Right ventricle myocardium superior (tissue), 1 donor: ENCODE measurements around the gene ILRUN. TPM values are rescaled to one million over a fixed set of nuclear protein-coding genes. Genes with fewer than 3 reads are reported as not detected.
"Not testable (repeated sequence)": the region's sequence is repeated elsewhere in the genome, so short reads cannot be mapped to it uniquely, and the experiment has no call there.

ENCODE experiments used
- ATAC-seq: fragments of 200-7000 bp; cut with Tn5 transposase; one replicate; pipeline ENCODE4 v1.9.1; 2020; ENCODE audit warnings: mild to moderate bottlenecking; ENCODE audit not compliant: poor library complexity
- DNase-seq: peaks from one replicate; pipeline ENCODE4 v3.0.0-alpha.2; 2020
- intact Hi-C: fragments of 100-400 bp; cut with DNase I; formaldehyde crosslinking; loops from one replicate; pipeline ENCODE4 v1.11.2; 2022
- total RNA-seq: library from RNA; stranded (reverse); fragmentation: NEBNext Ultra II Directional; extraction: Animal tissue kit (Norgen Biotek cat#: 25700); gene quantifications from one replicate; pipeline ENCODE4 v1.2.1, GENCODE V29; 2021
- donor health status: DM: no; HTN: yes; CAD: no; lungs with severe emphysema.

Gene ILRUN
- total RNA-seq, 1 donor from 2014 or later, result 132 TPM

DNA sequence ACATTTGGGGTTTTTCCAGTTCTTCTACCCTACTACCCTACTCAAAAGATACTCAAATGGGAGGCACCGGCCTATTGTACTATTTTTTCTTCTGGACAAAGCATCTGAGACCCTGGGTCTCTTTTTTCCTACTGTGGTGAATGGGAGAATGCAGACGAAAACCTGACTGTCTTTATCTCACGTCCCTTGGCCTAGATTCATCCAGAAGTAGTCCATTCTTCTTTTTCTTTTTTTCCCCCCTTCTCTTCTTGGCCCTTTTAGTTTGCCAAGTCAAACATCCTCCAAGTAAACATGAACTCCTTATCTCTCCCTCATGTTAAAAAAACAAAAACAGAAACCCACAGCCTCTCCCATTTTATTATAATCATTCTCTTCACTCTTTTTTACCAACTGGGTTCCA, 8.7 kb upstream of the ILRUN start:
- intact Hi-C loops, result no loop called here

DNA sequence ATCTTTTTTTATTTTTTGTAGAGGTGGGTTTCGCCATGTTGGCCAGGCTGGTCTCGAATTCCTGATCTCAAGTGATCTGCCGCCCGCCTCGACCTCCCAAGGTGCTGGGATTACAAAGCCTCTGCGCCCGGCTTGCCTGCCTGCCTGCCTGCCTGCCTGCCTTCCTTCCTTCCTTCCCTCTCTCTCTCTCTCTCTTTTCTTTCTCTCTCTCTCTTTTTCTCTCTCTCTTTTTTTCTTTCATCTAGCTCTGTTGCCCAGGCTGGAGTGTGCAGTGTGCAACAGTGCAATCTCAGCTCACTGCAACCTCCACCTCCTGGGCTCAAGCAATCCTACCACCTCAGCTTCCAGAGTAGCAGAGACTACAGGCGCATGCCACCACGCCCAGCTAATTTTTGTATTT, 4.6 kb upstream of the ILRUN start:
- DNase-seq, result no peak
- ATAC-seq, result no peak
- intact Hi-C loops, result loop anchor here (5.0 kb wide), 1 partner anchor 51 kb away; no protein-coding TSS in a partner anchor

More for the DNA sequence above, 8.7 kb upstream of the ILRUN start:
- ATAC-seq, result no peak
- DNase-seq, result no peak

DNA sequence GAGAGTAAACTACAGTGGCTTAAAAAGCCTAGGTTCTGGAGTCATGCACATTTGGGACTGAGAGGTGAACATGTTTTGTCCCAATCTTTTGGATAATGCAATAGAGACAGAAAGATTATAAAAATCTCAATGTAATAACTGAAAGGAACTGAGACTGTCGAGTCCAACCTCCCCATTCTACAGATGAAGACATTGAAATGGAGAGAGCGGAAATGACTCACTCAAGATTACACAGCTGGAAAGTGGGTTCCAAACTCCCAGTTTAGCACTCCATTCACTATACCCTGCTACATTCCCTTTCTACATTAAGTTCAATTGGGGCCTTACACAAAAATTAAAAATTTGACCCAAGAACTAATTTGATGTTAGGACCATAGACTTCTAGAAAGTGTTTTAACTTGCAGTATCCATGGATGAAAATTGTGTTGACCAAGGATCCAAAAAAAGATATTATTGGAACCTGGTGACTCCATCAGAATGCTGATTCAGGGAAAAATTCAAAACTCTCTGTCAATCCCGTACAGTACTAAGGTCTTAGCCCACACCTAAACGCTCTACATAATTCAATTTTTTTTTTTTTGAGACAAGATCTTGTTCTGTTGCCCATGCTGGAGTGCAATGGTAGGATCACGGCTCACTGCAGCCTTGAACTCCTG, 1.5 kb upstream of the ILRUN start:
- DNase-seq (no peak), ATAC-seq (no peak)
- intact Hi-C loops, result no loop called here

DNA sequence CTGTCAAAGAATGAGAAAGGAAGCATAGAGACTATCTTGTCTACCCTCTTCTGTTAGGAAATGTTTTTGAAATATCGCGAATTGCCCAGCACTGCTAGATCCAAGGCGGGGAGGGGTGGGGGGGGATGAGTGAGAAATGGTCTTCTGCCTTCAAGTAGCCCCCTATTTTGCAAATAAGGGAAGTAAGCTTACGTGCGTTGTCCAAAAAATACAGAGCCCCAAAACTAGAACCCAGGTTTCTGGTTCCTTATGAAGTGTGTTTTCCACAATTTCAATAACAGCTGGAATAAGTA, 923 bp upstream of the ILRUN start:
- ATAC-seq, result no peak
- no peak for DNase-seq
- intact Hi-C loops, result no loop called here

DNA sequence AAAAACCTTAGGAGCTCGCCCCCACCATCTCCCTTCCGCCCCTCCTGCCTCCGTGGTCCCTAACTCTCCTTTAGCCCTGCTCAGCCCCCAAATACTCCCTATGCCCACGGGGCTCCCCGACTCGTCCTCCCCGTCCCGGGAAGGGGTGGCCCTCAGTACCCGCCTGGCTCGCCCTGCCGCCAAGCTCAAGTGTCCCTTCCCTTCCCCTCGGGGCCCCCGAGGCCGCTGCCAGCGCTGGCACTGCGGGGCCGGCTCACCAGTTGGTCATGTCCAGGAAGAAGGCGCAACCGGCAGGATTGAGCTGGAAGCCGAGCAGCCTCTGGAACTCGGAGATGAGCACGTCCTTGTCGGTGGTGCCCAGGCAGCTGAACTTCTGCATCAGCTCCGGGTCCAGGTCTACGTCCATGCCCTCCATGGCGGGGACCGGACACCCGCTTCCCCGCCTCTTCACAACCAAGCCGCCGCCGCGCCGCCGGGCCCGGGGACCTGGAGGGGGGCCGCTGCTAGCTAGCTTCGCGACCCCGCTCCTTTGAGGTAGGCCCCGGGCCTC, 303 bp downstream of the ILRUN start:
- peak; percentile 78 for DNase-seq
- peak; percentile 73 for ATAC-seq
- intact Hi-C loops, result no loop called here

DNA sequence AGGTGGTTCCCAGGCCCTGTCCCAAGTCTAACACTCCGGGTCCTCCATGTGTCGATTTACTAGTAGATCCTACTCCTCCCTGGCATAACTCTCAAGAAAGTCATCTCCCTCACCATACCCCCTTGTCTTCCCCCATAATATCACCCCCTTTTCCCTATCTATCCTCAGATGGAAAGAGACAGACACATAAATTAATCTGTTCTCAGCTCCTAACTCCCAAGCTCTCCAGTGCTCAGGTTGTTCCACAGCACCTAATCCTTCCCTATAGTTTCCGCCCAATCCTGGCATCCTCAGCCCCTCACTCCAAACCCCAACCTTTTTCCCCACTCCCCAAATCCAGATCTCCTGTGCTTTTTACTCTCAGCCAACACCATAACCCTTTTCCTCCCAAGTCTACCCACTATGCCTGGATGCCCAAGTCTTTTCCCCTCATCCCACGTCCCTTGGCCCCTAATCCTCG, 808 bp downstream of the ILRUN start:
- intact Hi-C loops, result no loop called here
- DNase-seq (no peak), ATAC-seq (no peak)

DNA sequence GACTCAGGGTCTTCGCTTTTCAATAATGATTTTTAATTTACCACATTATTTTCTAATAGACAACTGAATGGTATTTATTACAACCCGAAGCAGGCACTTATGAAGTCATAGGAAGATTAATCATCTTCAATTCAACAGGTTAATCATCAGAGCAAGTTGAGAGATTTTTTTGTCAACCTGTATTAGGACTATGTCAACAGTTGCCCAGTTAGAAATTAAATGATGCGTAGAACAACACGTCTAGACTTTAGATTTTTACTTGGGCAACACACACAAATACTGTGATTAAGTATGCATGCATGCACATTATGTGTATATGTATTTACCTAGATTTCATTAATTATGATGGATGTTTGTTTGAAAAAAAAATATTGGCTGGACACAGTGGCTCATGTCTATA, 4.3 kb downstream of the ILRUN start:
- intact Hi-C loops, result no loop called here
- ATAC-seq, result no peak
- DNase-seq, result no peak

DNA sequence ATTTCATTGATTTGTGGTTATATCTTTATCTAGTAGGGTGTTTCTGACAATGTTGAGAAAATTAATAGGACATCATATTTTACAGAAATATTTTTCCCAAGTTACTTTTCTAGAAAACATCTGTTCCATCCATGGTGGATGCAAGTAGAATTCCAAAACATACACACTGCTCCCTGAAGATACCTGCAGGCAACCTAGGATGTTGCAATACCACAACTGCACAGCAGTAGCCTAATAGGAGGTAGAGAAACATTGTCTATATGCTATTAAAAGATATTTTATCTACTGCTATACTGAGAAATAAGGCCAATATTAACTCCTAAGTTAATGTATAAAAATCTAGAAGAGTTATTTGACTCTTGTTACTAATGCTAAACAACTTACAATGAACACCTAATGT, 6.8 kb downstream of the ILRUN start:
- intact Hi-C loops, result no loop called here
- DNase-seq (no peak), ATAC-seq (no peak)

DNA sequence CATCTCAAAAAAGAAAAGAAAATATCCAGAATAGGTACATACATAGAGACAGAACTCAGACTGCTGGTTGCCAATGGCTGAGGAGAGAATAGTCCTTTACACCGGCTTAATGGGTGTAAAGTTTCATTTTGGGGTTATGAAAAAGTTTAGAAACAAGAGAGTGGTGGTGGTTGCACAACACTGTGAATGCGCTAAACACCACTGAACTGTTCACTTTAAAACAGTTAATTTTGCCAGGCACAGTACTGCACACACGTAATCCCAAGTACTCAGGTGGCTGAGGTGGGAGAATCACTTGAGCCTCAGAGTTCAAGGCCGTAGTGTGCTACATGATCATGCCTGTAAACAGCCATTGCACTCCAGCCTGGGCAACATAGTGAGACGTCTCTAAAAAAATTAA, 7.6 kb downstream of the ILRUN start:
- DNase-seq (no peak), ATAC-seq (no peak)
- intact Hi-C loops, result no loop called here

DNA sequence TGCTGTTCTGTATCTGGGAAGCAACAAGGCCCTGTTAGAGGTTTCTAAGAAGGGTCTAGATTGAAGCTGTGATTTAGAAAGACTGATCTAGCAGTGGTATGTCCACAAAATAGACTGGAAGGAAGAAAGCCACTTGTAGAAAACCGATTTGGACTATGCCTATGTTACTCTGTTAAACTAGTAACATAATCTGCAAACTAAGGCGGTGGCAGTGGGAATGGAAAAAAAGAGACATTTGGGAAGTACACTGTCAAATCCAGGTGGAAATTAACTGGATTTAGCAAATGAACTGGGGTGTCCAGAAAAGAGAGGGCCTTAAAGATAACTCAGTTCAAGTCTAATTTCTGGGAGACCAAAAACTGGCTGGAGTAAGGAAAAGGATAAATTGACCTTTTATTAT, 11.6 kb downstream of the ILRUN start:
- DNase-seq (no peak), ATAC-seq (no peak)
- intact Hi-C loops, result no loop called here

DNA sequence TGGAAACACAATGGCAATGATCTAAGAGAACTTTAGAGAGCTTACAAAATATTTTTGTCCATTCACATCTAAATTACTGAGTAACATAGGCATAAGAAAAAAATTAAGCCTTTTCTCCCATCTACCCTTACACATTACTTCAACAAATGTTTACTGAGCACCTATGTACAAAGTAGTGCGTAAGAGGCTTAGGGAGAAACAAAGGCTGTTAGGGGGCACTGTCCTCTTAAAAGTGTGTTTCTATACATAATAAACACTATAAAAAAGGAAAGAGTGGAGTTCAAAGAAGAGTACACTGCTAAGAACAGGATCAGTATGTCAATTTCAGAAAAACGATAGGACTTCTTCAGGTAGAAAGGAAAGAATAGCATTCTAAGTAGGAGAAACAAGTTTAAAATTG, 12.2 kb downstream of the ILRUN start:
- DNase-seq (no peak), ATAC-seq (no peak)
- intact Hi-C loops, result no loop called here

DNA sequence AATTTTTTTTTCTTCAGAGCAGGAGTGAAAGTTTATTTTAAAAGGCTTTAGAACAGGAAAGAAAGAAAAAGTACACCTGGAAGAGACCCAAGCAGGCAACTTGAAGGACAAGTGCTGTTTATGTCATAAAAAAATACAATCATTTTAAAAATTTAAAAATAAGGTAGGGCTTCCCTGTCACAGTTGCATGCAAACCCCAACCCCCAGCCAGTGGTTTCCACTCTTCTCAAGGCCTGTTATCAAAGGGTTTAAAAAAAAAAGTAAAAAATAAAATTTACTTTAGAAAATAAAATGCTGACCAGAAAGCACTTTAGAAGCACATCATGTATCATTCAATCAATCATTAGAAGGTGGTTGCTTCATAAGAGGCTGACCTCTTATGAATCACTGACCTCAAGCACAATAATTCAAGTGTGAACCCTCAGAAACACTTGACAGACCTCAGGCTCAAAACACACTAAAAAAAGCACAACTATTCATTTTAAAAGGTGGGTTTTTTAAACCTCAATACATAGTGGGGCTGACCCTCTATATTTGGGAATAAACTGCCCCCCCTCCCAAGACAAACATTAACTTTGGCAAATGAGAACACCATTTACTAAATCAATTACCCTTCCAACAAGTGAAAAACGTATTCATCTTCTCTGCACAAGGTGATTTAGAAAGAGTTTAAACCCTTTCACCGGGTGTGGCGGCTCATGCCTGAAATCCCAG, 15.6 kb downstream of the ILRUN start:
- intact Hi-C loops, result no loop called here

DNA sequence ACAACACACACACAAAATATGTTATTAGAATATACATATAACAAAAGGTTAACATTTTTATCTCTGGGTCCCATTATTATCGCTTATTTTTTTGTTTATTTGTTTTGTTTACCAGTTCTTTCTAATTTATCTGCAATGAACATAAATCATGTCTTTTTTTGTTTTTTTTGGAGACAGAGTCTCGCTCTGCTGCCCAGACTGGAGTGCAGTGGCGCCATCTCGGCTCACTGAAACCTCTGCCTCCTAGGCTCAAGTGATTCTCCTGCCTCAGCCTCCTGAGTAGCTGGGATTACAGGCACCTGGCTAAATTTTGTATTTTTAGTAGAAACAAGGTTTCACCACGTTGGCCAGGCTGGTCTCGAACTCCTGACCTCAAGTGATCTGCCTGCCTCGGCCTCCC, 16.3 kb downstream of the ILRUN start:
- intact Hi-C loops, DNase-seq, ATAC-seq: not testable (repeated sequence)

More for the DNA sequence above, 15.6 kb downstream of the ILRUN start:
- ATAC-seq (no peak), DNase-seq (no peak)

DNA sequence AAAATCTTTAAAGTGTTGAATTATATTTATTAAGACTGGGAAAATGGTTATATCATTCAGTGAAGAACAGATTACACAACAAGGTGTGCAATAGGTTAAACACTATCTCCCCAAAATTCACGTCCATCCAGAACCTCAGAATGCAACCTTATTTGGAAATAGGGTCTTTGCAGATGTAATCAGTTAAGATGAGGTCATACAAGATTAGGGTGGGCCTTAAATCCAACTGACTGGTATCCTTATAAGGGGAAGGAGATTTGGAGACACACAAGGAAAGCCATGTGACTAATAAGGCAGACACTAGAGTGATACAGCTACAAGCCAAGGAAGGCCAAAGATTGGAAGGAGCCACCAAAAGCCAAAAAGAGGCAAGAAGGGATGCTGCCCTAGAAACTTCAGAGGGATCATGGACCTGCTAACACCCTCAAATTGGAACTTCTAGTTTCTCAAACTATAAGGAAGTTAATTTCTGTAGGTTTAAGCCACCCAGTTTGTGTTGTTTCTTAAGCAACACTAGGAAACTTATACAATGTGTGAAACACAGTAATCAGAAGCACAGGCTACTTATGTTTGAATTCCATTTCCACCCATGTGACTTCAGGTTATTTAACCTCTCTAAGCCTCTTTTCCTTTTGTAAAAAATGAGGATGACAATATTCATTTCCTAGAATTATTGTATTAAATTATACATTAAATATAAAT, 16.9 kb downstream of the ILRUN start:
- no peak for ATAC-seq
- intact Hi-C loops, result no loop called here
- no peak for DNase-seq

DNA sequence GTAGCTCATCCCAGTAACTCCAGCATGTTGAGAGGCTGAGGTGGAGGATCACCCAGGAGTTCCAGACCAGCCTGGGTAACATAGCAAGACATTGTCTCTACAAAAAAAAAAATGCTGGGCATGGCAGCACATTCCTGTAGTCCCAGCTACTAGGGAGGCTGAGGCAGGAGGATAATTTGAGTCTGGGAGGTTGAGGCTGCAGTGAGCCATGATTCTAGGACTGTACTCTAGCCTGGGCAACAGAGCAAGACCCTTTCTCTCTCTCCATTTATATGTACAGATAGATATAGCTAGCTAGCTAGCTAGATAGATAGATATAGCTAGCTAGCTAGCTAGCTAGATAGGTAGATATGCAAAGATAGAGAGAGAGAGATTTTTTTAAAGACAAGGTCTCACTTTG, 20.4 kb downstream of the ILRUN start:
- no peak for DNase-seq
- no peak for ATAC-seq
- intact Hi-C loops, result no loop called here

DNA sequence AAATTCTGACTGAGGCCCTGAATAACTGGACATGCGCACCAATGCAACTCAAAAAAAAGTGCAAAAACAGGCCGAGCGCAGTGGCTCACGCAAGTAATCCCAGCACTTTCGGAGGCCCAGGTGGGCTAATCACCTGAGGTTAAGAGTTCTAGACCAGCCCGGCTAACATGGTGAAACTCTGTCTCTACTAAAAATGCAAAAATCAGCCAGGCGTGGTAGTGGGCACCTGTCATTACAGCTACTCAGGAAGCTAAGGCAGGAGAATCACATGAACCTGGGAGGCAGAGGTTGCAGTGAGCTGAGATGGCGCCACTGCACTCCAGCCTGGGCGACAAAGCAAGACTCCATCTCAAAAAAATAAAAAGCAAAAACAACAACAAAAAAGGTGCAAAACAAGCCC, 21.6 kb downstream of the ILRUN start:
- intact Hi-C loops, DNase-seq, ATAC-seq: not testable (repeated sequence)

DNA sequence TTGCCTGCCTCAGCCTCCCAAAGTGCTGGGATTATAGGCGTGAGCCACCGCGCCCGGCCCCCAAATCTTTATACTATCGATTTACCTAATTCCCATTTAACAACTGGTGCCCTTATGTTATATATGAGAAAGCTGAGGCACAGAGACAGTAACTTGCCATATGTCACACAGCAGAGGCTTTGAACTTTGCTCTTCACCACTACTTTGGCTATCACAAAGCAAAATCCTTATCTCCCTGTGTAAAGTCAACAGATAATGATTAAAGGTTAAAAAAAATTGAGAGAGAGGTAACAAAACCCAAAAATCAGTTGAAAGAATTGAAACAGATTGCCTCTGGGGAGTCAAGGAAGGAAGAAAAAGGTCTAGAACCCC, 22.3 kb downstream of the ILRUN start:
- ATAC-seq (no peak), DNase-seq (no peak)

DNA sequence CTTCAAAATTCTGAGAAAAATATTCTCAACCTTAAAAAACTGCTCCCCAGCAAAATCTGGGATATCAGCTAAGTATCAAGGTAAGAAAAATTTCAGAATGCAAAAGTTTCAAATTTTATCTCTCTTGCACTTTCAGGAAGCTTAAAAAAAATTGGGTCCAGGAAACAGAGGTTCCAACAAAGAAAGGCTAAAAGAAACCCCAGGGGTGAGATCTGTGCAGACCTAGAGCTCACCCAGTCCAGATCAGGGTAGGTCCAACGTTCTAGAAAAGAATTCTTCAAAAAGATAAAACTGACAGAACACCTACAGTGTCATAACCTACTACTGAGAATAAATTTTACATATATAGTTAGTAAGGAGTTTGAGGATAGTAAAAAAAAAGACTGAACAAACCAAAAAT, 23.5 kb downstream of the ILRUN start:
- intact Hi-C loops, result no loop called here
- no peak for DNase-seq
- ATAC-seq, result no peak

More for the DNA sequence above, 22.3 kb downstream of the ILRUN start:
- intact Hi-C loops, result no loop called here

DNA sequence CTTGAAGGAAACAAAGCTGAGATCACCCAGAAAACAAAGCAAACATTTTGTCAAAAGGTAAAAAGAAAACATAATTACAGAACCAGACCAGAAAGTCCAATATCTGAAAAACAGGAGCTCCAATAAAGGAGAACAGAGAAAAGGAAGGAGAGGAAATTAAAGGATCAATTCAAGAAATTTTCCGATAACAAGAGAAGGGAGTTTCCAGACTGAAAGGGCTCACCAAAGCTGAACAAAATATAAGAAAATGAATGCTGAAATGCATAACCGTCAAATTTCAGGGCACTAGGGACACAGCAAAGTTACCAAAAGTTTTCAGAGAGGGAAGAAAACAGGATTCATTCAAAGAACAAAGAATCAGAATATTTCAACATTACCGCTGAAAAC, 23.9 kb downstream of the ILRUN start:
- DNase-seq (no peak), ATAC-seq (no peak)
- intact Hi-C loops, result no loop called here
